Measurements from ENCODE around the gene MSH4.

MSH4 gene

DNA sequence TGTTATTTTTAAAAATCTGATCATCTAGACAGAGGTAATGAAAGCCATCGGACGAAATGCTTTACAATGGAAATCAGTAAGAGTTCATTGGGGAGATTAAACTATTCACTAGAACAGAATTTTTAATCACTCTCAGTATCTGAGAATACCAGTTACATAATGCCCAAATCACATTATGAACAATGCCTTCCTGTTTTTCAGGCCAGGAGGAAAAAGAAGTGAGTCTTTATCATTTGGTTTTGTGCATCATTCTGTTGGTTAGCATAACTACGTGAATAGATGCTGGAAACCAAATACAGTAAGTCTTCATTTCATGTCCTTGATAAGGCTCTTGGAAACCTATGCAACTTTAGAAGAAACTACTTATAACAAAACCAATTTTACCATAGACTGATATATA is 153.5 kb downstream of the MSH4 start:
- no peak for DNase-seq

DNA sequence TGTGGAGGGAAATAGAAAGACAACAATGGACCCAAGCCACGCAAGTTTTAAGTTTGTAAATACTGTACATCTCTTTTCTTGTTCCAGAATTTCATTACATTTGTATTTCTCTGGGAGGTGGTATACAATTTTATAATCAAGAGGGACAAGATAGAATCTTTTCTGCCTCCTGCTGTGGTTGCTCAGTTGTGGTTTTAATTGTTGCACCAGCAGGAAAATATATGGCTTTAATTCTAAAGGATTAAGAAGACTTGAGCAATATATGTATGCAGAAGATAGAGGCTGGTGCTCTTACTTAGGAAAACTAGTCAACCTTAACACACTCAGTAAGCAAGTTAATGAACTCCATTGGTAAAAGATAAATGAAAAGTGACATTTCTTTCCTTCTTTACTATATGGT is 155.3 kb downstream of the MSH4 start:
- no peak for DNase-seq

DNA sequence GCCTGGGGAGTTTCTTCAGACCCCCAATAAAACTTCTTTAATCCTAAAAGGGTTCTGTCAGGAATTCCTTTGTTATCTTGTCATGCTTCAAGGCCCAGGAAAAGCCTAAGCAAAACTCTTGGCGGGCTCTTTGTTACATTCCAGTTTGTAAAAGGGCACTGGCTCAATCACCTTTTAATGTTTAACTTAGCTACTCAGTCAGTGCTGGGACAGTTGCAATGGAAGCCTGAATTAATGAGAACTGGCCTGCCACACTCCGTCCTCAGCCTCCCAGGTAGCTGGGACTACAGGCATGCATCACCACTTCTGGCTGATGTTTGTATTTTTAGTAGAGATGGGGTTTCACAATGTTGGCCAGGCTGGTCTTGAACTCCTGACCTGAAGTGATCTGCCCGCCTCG is 156.8 kb downstream of the MSH4 start:
- no peak for DNase-seq

DNA sequence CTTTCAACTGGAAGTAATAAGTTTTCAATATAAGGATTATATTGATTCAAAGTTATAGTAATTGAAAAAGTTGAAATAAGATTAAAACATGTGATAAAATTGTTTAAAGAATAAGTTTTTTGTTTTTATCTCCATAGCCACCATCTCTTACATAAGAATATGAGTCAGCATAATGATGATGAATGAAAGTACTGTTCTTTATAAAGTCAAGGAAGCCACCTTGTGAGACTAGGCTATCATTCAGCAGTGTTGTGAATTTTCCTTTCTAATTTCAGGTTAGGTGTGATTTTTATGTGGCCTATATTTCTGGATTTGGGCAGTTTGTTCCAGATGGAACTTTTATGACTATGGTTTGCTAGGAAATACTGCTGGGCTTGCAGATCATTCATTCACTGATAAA is 157.9 kb downstream of the MSH4 start:
- DNase-seq, result no peak
